ENCODE measurements around the gene DNAJB11. TPM values are rescaled to one million over a fixed set of nuclear protein-coding genes. Genes with fewer than 3 reads are reported as not detected.
A peak's percentile ranks its signal among the peaks of the same experiment; 100 is the strongest.

Gene DNAJB11
- total and polyA plus RNA-seq, 2 of the 4 experiments (the other 2 are of a cell fraction): 27.4 to 48.6 TPM

DNA sequence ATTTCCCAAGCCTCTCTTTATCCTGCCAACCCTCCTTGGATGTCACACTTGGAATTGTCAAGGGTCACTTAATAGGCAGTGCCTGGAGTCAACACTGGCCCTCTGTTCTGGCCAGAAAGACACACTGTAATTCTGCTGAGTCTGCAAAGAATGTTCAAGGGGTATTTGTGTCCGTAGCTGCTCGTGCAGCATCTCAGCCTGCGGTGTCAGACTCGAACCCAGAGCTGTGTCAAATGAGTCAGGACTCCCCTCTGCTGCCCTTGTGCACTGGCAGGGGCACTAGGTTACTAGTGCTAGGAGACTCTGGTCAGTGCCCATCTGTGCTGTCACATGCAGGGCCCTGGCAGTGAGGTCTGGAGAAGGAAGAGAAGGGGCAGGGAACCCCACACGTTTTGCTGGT, 41.5 kb downstream of the DNAJB11 start:
- Histone ChIP-seq H3K4ac (ENCODE audit: low read depth, low read length) (no peak overlapping the region), H2AFZ (replicated peaks; ENCODE audit: low read length, poor library complexity) (no peak overlapping the region), H2AK5ac (ENCODE audit: low read depth, low read length) (no peak overlapping the region), H3K9ac (ENCODE audit: low read depth, low read length) (no peak overlapping the region), H3K9me1 (ENCODE audit: insufficient read depth, low read length) (no peaks in the 10 kb centered on the region), H4K91ac (ENCODE audit: insufficient read depth, low read depth, low read length) (no peak overlapping the region), H4K20me1 (ENCODE audit: insufficient read depth, low read length) (no peaks in the 10 kb centered on the region), H3K23ac (ENCODE audit: low read depth, low read length) (no peak overlapping the region), H3K4me2 (ENCODE audit: low read depth, low read length) (no peak overlapping the region), H3K4me3 (ENCODE audit: insufficient read depth, low read depth, low read length) (no peak overlapping the region), H4K8ac (ENCODE audit: low read depth in 2 of 2, low read length in 2 of 2) (no peak overlapping the region), H2BK20ac (ENCODE audit: low read depth, low read length) (no peak overlapping the region), H2BK15ac (ENCODE audit: low read depth, low read length) (no peak overlapping the region), H3K56ac (ENCODE audit: extremely low read depth, insufficient read depth, low read length) (no peak overlapping the region), H2BK120ac (ENCODE audit: low read depth, low read length) (no peak overlapping the region), H3K36me3 (ENCODE audit: control insufficient read depth, insufficient read depth, low read length) (no peaks in the 10 kb centered on the region), H3K27ac (ENCODE audit: insufficient read depth, low read length) (no peak overlapping the region), H3K4me1 (ENCODE audit: control insufficient read depth, insufficient read depth, low read length) (no peaks in the 10 kb centered on the region), H3K27me3 (ENCODE audit: control insufficient read depth, insufficient read depth, low read length) (peaks cover 15% of the 10 kb centered on the region; the same call in 1 of the 2 replicates), H3K18ac (ENCODE audit: low read depth, low read length) (no peak overlapping the region), H2BK5ac (ENCODE audit: low read depth, low read length, poor library complexity, severe bottlenecking) (no peak overlapping the region), H3K14ac (replicated peaks; ENCODE audit: low read depth, low read length) (no peak overlapping the region), H3K9me3 (ENCODE audit: control insufficient read depth, insufficient read depth, low read length) (no peaks in the 10 kb centered on the region), H2AK9ac (replicated peaks; ENCODE audit: low read depth, low read length, poor library complexity) (no peak overlapping the region), H4K5ac (ENCODE audit: low read depth, low read length) (no peak overlapping the region), H3K79me1 (ENCODE audit: low read depth in 1 of 2, low read length in 2 of 2) (no peaks in the 10 kb centered on the region)
- no TSS peak for BruUV-seq (replicated peaks)
- POLR2A ChIA-PET (ENCODE audit: unreplicated experiment): no interaction called here
- no peak for DNase-seq
- intact Hi-C loops (cut with micrococcal nuclease) (no loop called here), dilution Hi-C loops (cut with HindIII; ENCODE audit: low sequenced_read_pairs, unreplicated experiment) (no loop called here), in situ Hi-C loops (cut with MboI; ENCODE audit: low sequenced_read_pairs) (no loop called here)
- 60% methylated on average over 2 of the region's 5 CpGs; no CpG with 5 or more reads in 1 of the 2 experiments for WGBS, 2 experiments (ENCODE audit: extremely low coverage in 2 of 2, insufficient read length in 1 of 2)
- TF ChIP-seq MAFK (IDR thresholded peaks at IDR 0.05; ENCODE audit: low read depth, low read length) (peak; percentile 91), RCOR1 (IDR thresholded peaks at IDR 0.05; ENCODE audit: insufficient replicate concordance, low read length) (no peak), RFX5 (IDR thresholded peaks at IDR 0.05; ENCODE audit: low read depth, low read length) (no peak)
- TF ChIP-seq, protein P1, sequence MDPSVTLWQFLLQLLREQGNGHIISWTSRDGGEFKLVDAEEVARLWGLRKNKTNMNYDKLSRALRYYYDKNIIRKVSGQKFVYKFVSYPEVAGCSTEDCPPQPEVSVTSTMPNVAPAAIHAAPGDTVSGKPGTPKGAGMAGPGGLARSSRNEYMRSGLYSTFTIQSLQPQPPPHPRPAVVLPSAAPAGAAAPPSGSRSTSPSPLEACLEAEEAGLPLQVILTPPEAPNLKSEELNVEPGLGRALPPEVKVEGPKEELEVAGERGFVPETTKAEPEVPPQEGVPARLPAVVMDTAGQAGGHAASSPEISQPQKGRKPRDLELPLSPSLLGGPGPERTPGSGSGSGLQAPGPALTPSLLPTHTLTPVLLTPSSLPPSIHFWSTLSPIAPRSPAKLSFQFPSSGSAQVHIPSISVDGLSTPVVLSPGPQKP (IDR thresholded peaks at IDR 0.05; ENCODE audit: borderline replicate concordance, low read depth, low read length): no peak
- CTCF ChIA-PET: no interaction called here
- ATAC-seq (ENCODE audit: low read depth): no peak

All from IMR-90 (cell line).